ENCODE results near the gene JAKMIP1.
A peak's percentile ranks its signal among the peaks of the same experiment; 100 is the strongest.
"Not testable (repeated sequence)": the region's sequence is repeated elsewhere in the genome, so short reads cannot be mapped to it uniquely, and the experiment has no call there.

The JAKMIP1 gene

GRCh38 chr4:6028168-6028567, 172.2 kb downstream of the JAKMIP1 start:
- DNase-seq = no peak

GRCh38 chr4:6027392-6027791, 173.0 kb downstream of the JAKMIP1 start:
- no peak for DNase-seq

- DNase-seq = no peak
Observed at GRCh38 chr4:6024313-6024960, 175.9 kb downstream of the JAKMIP1 start.

GRCh38 chr4:6023731-6024130, 176.6 kb downstream of the JAKMIP1 start:
- DNase-seq = no peak

- no peak for DNase-seq
Observed at GRCh38 chr4:6022607-6023288, 177.6 kb downstream of the JAKMIP1 start.

- no peak for DNase-seq
Observed at GRCh38 chr4:6021831-6022606, 178.3 kb downstream of the JAKMIP1 start.

GRCh38 chr4:6020613-6021012, 179.7 kb downstream of the JAKMIP1 start:
- DNase-seq = no peak

GRCh38 chr4:6019316-6020263, 180.8 kb downstream of the JAKMIP1 start:
- DNase-seq = peak; percentile 27

- DNase-seq = no peak
Observed at GRCh38 chr4:6018331-6018730, 182.0 kb downstream of the JAKMIP1 start, which contains the start of gene C4orf50. Gene C4orf50, minus strand, starts transcription at chr4:6018431.

- no peak for DNase-seq
Observed at GRCh38 chr4:6017800-6018199, 182.5 kb downstream of the JAKMIP1 start.

- DNase-seq = no peak
Observed at GRCh38 chr4:6017030-6017429, 183.3 kb downstream of the JAKMIP1 start.

- DNase-seq = no peak
Observed at GRCh38 chr4:6013564-6013963, 186.8 kb downstream of the JAKMIP1 start.

GRCh38 chr4:6012200-6012599, 188.1 kb downstream of the JAKMIP1 start:
- no peak for DNase-seq

GRCh38 chr4:6011686-6012085, 188.7 kb downstream of the JAKMIP1 start:
- no peak for DNase-seq

- no peak for DNase-seq
Observed at GRCh38 chr4:6011271-6011671, 189.1 kb downstream of the JAKMIP1 start.

- DNase-seq = no peak
Observed at GRCh38 chr4:6010789-6011188, 189.6 kb downstream of the JAKMIP1 start.

- no peak for DNase-seq
Observed at GRCh38 chr4:6009452-6009851, 190.9 kb downstream of the JAKMIP1 start.

- DNase-seq = no peak
Observed at GRCh38 chr4:6008766-6009385, 191.5 kb downstream of the JAKMIP1 start.

- no peak for DNase-seq
Observed at GRCh38 chr4:6008092-6008551, 192.2 kb downstream of the JAKMIP1 start.

GRCh38 chr4:6005175-6005574, 195.2 kb downstream of the JAKMIP1 start:
- DNase-seq = no peak

- not testable (repeated sequence) for DNase-seq
Observed at GRCh38 chr4:6003485-6003884, 196.9 kb downstream of the JAKMIP1 start.

- no peak for DNase-seq
Observed at GRCh38 chr4:6002926-6003325, 197.4 kb downstream of the JAKMIP1 start.
